Stomach (tissue), 4 donors: Measurements from ENCODE around the gene CPSF6.
A peak's percentile ranks its signal among the peaks of the same experiment; 100 is the strongest.

Source experiments
- POLR2A ChIP-seq, 4 donors: fragments of 450-650 bp; IDR thresholded peaks; one replicate each; pipeline ENCODE4 v1.6.1; 2016; ENCODE audit warnings: antibody characterized with exemption in 4 of 4, control low read depth in 2 of 4, mild to moderate bottlenecking in 1 of 4, moderate library complexity in 1 of 4
- POLR2AphosphoS5 ChIP-seq, 3 donors: sonication (generic); formaldehyde crosslinking; IDR thresholded peaks; one replicate each; pipeline ENCODE4 v1.6.1; 2016; ENCODE audit warnings: antibody characterized with exemption in 3 of 3
- TF ChIP-seq, protein P1 (sequence below), 7 experiments: fragments of 450-650 bp in 4 of 7; fragments of 200-600 bp in 3 of 7; sonication (generic) in 3 of 7; IDR thresholded peaks; one replicate each; pipeline ENCODE4 v1.5.1; 2016 to 2019; ENCODE audit warnings: antibody characterized with exemption in 7 of 7, control low read depth in 2 of 7, mild to moderate bottlenecking in 1 of 7

DNA sequence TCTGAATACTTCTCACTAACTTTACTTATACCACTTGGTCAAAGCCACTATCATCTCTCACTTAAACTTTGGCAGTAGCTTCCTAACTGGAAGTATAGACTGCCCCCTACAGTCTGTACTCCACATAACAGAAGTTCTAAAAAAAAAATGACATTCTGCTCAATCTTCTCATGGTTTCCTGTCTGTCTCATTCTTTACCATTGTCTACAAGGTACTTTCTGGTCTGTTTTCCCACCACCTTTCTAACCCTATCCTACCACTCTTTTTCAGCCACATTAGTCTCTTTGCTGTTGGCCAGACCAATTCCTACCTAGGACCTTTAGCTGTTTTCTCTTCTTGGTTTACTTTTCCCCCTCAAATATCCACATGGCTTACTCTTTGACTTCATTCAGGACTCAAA lies 14.7 kb downstream of the CPSF6 start:
- no peak for TF ChIP-seq POLR2A (IDR thresholded peaks at IDR 0.05)
- no peak for TF ChIP-seq POLR2AphosphoS5 (IDR thresholded peaks at IDR 0.05)
- TF ChIP-seq, protein P1, sequence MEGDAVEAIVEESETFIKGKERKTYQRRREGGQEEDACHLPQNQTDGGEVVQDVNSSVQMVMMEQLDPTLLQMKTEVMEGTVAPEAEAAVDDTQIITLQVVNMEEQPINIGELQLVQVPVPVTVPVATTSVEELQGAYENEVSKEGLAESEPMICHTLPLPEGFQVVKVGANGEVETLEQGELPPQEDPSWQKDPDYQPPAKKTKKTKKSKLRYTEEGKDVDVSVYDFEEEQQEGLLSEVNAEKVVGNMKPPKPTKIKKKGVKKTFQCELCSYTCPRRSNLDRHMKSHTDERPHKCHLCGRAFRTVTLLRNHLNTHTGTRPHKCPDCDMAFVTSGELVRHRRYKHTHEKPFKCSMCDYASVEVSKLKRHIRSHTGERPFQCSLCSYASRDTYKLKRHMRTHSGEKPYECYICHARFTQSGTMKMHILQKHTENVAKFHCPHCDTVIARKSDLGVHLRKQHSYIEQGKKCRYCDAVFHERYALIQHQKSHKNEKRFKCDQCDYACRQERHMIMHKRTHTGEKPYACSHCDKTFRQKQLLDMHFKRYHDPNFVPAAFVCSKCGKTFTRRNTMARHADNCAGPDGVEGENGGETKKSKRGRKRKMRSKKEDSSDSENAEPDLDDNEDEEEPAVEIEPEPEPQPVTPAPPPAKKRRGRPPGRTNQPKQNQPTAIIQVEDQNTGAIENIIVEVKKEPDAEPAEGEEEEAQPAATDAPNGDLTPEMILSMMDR (IDR thresholded peaks at IDR 0.05): peak in 5 of 7 experiments; percentile 13 to 67 (median 54)
